SK-N-SH (cell line): ENCODE data around the gene WWOX. TPM values are rescaled to one million over a fixed set of nuclear protein-coding genes. Genes with fewer than 3 reads are reported as not detected.

ENCODE experiments used
- CTCF ChIA-PET: fragments of 300-600, 350-600 bp; formaldehyde crosslinking; extraction: SDS; loops from one replicate; lab custom pipeline; 2021; lab: Yijun Ruan, JAX
- POLR2A ChIA-PET: fragments of 350-600 bp; sonication (Branson Sonifier 250); formaldehyde crosslinking; extraction: SDS; loops from one replicate; lab custom pipeline; 2020; ENCODE audit warnings: antibody characterized with exemption, inconsistent platforms; lab: Yijun Ruan, JAX
- DNase-seq: peaks from one replicate; pipeline ENCODE4 v3.0.0; 2012
- H2AFZ ChIP-seq: fragments of 200-600 bp; sonication (generic); 2 replicates; pipeline ENCODE4 v1.8.1; 2016; ENCODE audit warnings: antibody characterized with exemption, mild to moderate bottlenecking, low read depth
- H3F3A ChIP-seq: fragments of 200-600 bp; sonication (generic); replicated peaks from 2 replicates; pipeline ENCODE3; 2016; ENCODE audit warnings: antibody characterized with exemption, mild to moderate bottlenecking; ENCODE audit not compliant: insufficient read depth
- H3K27ac ChIP-seq, 2 experiments: fragments of 200-500 bp in 1 of 2; fragments of 200-600 bp in 1 of 2; sonication (Bioruptor generic) in 1 of 2; sonication (generic), shearing (Covaris generic) in 1 of 2; 2 replicates each; pipeline versions ENCODE4 v1.5.1 to v1.6.1; 2014 to 2016; ENCODE audit warnings: low read depth in 2 of 2, inconsistent platforms in 1 of 2, low read length in 1 of 2, mild to moderate bottlenecking in 1 of 2, mixed read lengths in 1 of 2
- H3K27me3 ChIP-seq: fragments of 200-600 bp; sonication (generic), shearing (Covaris generic); 2 replicates; pipeline ENCODE4 v1.6.1; 2016; ENCODE audit warnings: mixed run types; ENCODE audit not compliant: insufficient read depth
- H3K36me3 ChIP-seq, 2 experiments: fragments of 200-500 bp in 1 of 2; fragments of 200-600 bp in 1 of 2; sonication (Bioruptor generic) in 1 of 2; sonication (generic) in 1 of 2; replicated peaks in 1 of 2; 2 replicates each; pipeline versions ENCODE3 to v1.5.1; 2014 to 2016; ENCODE audit warnings: low read length in 1 of 2, mild to moderate bottlenecking in 1 of 2; ENCODE audit not compliant: insufficient read depth in 2 of 2, control insufficient read depth in 1 of 2
- H3K4me1 ChIP-seq, 2 experiments: fragments of 200-500 bp in 1 of 2; fragments of 200-600 bp in 1 of 2; sonication (Bioruptor generic) in 1 of 2; sonication (generic), shearing (Covaris generic) in 1 of 2; 2 replicates each; pipeline versions ENCODE4 v1.5.1 to v1.6.1; 2014 to 2016; ENCODE audit warnings: low read depth in 1 of 2, low read length in 1 of 2, mixed run types in 1 of 2; ENCODE audit not compliant: insufficient read depth in 2 of 2, control insufficient read depth in 1 of 2
- H3K4me2 ChIP-seq: fragments of 200-600 bp; sonication (generic), shearing (Covaris generic); 2 replicates; pipeline ENCODE4 v1.6.1; 2017; ENCODE audit warnings: mixed run types
- H3K4me3 ChIP-seq, 2 experiments: fragments of 200-500 bp in 1 of 2; fragments of 200-600 bp in 1 of 2; sonication (Bioruptor generic) in 1 of 2; sonication (generic), shearing (Covaris generic) in 1 of 2; 2 replicates each; pipeline versions ENCODE4 v1.5.1 to v1.8.1; 2014 to 2016; ENCODE audit warnings: low read depth in 2 of 2, inconsistent platforms in 1 of 2, low read length in 1 of 2, mild to moderate bottlenecking in 1 of 2, mixed read lengths in 1 of 2, moderate library complexity in 1 of 2
- H3K79me2 ChIP-seq: fragments of 200-600 bp; sonication (generic); 2 replicates; pipeline ENCODE4 v1.8.1; 2017; ENCODE audit warnings: mild to moderate bottlenecking; ENCODE audit not compliant: insufficient read depth
- H3K9ac ChIP-seq: fragments of 200-600 bp; sonication (generic); 2 replicates; pipeline ENCODE4 v1.6.1; 2017; ENCODE audit warnings: mixed run types
- H3K9me2 ChIP-seq: fragments of 200-600 bp; sonication (generic); 2 replicates; pipeline ENCODE4 v1.6.1; 2017; ENCODE audit warnings: mixed run types
- H3K9me3 ChIP-seq: fragments of 200-600 bp; sonication (generic); 2 replicates; pipeline ENCODE4 v1.6.1; 2017; ENCODE audit warnings: mixed run types, mild to moderate bottlenecking, moderate library complexity
- H4K20me1 ChIP-seq: fragments of 200-600 bp; sonication (generic); 2 replicates; pipeline ENCODE4 v1.6.1; 2017; ENCODE audit warnings: mild to moderate bottlenecking, mixed run types; ENCODE audit not compliant: insufficient read depth
- CTCF ChIP-seq: fragments of 200-600 bp; sonication (generic); IDR thresholded peaks from 2 replicates; pipeline ENCODE4 v1.6.1; 2017; ENCODE audit warnings: antibody characterized with exemption, mild to moderate bottlenecking, moderate library complexity
- EP300 ChIP-seq, 2 experiments: IDR thresholded peaks; 2 replicates each; pipeline versions ENCODE4 v1.4.0 to v1.6.1; 2012; ENCODE audit warnings: borderline replicate concordance in 1 of 2, low read depth in 1 of 2, low read length in 1 of 2
- FOXM1 ChIP-seq: IDR thresholded peaks from 2 replicates; pipeline ENCODE4 v1.4.0; 2012; ENCODE audit warnings: low read depth, mild to moderate bottlenecking
- GABPA ChIP-seq: IDR thresholded peaks from 2 replicates; pipeline ENCODE4 v1.4.0; 2012; ENCODE audit warnings: low read depth, mild to moderate bottlenecking
- IRF3 ChIP-seq: fragments of 150-350 bp; IDR thresholded peaks from 2 replicates; pipeline ENCODE4 v1.6.1; 2016; ENCODE audit warnings: mild to moderate bottlenecking, low read depth, low read length
- MAX ChIP-seq: IDR thresholded peaks from 2 replicates; pipeline ENCODE4 v1.4.0; 2012; ENCODE audit warnings: low read depth
- PBX3 ChIP-seq: IDR thresholded peaks from 2 replicates; pipeline ENCODE4; 2012
- RCOR1 ChIP-seq: fragments of 150-350 bp; IDR thresholded peaks from 2 replicates; pipeline ENCODE4 v1.6.1; 2017; ENCODE audit warnings: antibody characterized with exemption, low read length
- REST ChIP-seq: IDR thresholded peaks from 2 replicates; pipeline ENCODE4 v1.6.1; 2012; ENCODE audit warnings: mild to moderate bottlenecking, low read depth, low read length, moderate library complexity
- RXRA ChIP-seq: IDR thresholded peaks from 2 replicates; pipeline ENCODE4 v1.4.0; 2012; ENCODE audit warnings: low read depth, mild to moderate bottlenecking, borderline replicate concordance
- SIN3A ChIP-seq: IDR thresholded peaks from 2 replicates; pipeline ENCODE4 v1.6.1; 2012; ENCODE audit warnings: low read depth, mild to moderate bottlenecking, low read length, moderate library complexity, borderline replicate concordance
- TAF1 ChIP-seq: IDR thresholded peaks from 2 replicates; pipeline ENCODE4 v1.6.1; 2012; ENCODE audit warnings: low read depth, mild to moderate bottlenecking, low read length, moderate library complexity, borderline replicate concordance
- TCF12 ChIP-seq: IDR thresholded peaks from 2 replicates; pipeline ENCODE4 v1.4.0; 2012
- USF2 ChIP-seq: fragments of 150-350 bp; IDR thresholded peaks from 2 replicates; pipeline ENCODE4 v1.6.1; 2017; ENCODE audit warnings: antibody characterized with exemption, low read length, low read depth, borderline replicate concordance
- WGBS: methylation state at CpG from one replicate; pipeline ENCODE4 v1.1.6; 2017; ENCODE audit warnings: low lambda C conversion rate; 5-methylcytosine and 5-hydroxymethylcytosine counted together
- polyA plus RNA-seq, 3 experiments: library from polyadenylated mRNA; depleted of rRNA; stranded (reverse); fragments of >200 nt; gene quantifications; 2 replicates each; pipeline ENCODE4 v1.2.3, GENCODE V29; 2012

The WWOX gene
- polyA plus RNA-seq, 1 of the 3 experiments (the other 2 are of a cell fraction): 10.8 TPM

GRCh38 chr16:78570399-78571141, 471.1 kb downstream of the WWOX start:
- WGBS: 55% methylated on average over 11 of the region's 11 CpGs
- H3K9ac ChIP-seq: no peak overlapping the region
- no peaks in the 10 kb centered on the region for H3F3A ChIP-seq
- no peaks in the 10 kb centered on the region for H3K36me3 ChIP-seq
- H3K9me3 ChIP-seq: no peaks in the 10 kb centered on the region
- no peaks in the 10 kb centered on the region for H3K4me1 ChIP-seq
- no peak overlapping the region for H2AFZ ChIP-seq
- ChIA-PET CTCF (interaction anchor here (0.5 kb wide), 1 partner anchor 976 kb away, joined by 3 read pairs; no protein-coding TSS in a partner anchor), POLR2A (interaction anchor here (0.6 kb wide), 1 partner anchor 1815 kb away, joined by 4 read pairs; no protein-coding TSS in a partner anchor)
- DNase-seq: no peak
- H4K20me1 ChIP-seq: no peaks in the 10 kb centered on the region
- no peaks in the 10 kb centered on the region for H3K79me2 ChIP-seq
- no peak overlapping the region for H3K4me2 ChIP-seq
- TF ChIP-seq TCF12 (no peak), EP300 (IDR thresholded peaks at IDR 0.05; ENCODE audit: borderline replicate concordance in 1 of 2, low read depth in 1 of 2, low read length in 1 of 2) (no peak), MAX (no peak), RXRA (no peak), REST (no peak), USF2 (no peak), TAF1 (no peak), PBX3 (no peak), CTCF (no peak), GABPA (no peak), RCOR1 (no peak), IRF3 (no peak), SIN3A (no peak), FOXM1 (no peak)
- TF ChIP-seq, all 33 proteins: peak for 0
- Histone ChIP-seq H3K27ac (no peak overlapping the region), H3K4me3 (no peak overlapping the region), H3K27me3 (no peaks in the 10 kb centered on the region), H3K9me2 (no peaks in the 10 kb centered on the region)
